SU-DHL-6 (cell line): ENCODE results near the gene STPG4.

ENCODE experiments used
- H2AFZ ChIP-seq: fragments of 200-600 bp; sonication (generic); 2 replicates; pipeline ENCODE4 v1.6.1; 2014; ENCODE audit warnings: low read depth, mild to moderate bottlenecking, moderate library complexity, mixed read lengths, antibody characterized with exemption, low read length; ENCODE audit not compliant: severe bottlenecking
- H3F3A ChIP-seq: fragments of 200-600 bp; shearing (Covaris generic); 2 replicates; pipeline ENCODE4 v1.6.0; 2016; ENCODE audit warnings: antibody characterized with exemption, mild to moderate bottlenecking; ENCODE audit not compliant: insufficient read depth
- H3K27ac ChIP-seq: fragments of 200-600 bp; sonication (generic); 2 replicates; pipeline ENCODE4 v1.5.1; 2016; ENCODE audit warnings: low read depth, mild to moderate bottlenecking, low read length, moderate library complexity, mixed read lengths
- H3K27me3 ChIP-seq: fragments of 200-600 bp; sonication (generic), shearing (Covaris generic); 2 replicates; pipeline ENCODE4 v1.6.0; 2014; ENCODE audit warnings: mild to moderate bottlenecking, low read length
- H3K36me3 ChIP-seq: fragments of 200-600 bp; sonication (generic); 2 replicates; pipeline ENCODE4 v1.6.1; 2014; ENCODE audit warnings: mild to moderate bottlenecking, low read length, mixed read lengths
- H3K4me2 ChIP-seq: fragments of 300-600, 200-600 bp; shearing (Covaris generic), sonication (generic); 2 replicates; pipeline ENCODE4 v1.6.0; 2014; ENCODE audit warnings: low read length, low read depth, mild to moderate bottlenecking; ENCODE audit not compliant: poor library complexity, severe bottlenecking
- H3K4me3 ChIP-seq: fragments of 200-600 bp; sonication (generic); 2 replicates; pipeline ENCODE4 v1.5.1; 2014; ENCODE audit warnings: antibody characterized with exemption, low read length, mild to moderate bottlenecking, mixed read lengths; ENCODE audit not compliant: insufficient read depth, poor library complexity, severe bottlenecking
- H3K79me2 ChIP-seq: fragments of 200-600 bp; sonication (generic); 2 replicates; pipeline ENCODE4 v1.6.1; 2014; ENCODE audit warnings: mild to moderate bottlenecking, low read length, moderate library complexity; ENCODE audit not compliant: insufficient read depth
- H3K9ac ChIP-seq: fragments of 200-600 bp; sonication (generic); 2 replicates; pipeline ENCODE4 v1.7.0; 2014; ENCODE audit warnings: mild to moderate bottlenecking, low read length
- H3K9me2 ChIP-seq: fragments of 200-600 bp; sonication (generic); replicated peaks from 2 replicates; pipeline ENCODE4 v1.6.1; 2014; ENCODE audit warnings: low read length; ENCODE audit not compliant: insufficient read depth
- H3K9me3 ChIP-seq: fragments of 200-600 bp; sonication (generic); 2 replicates; pipeline ENCODE4 v1.6.1; 2014; ENCODE audit warnings: low read length, mixed read lengths; ENCODE audit not compliant: insufficient read depth
- H4K20me1 ChIP-seq: fragments of 200-600 bp; sonication (generic); 2 replicates; pipeline ENCODE4 v1.6.1; 2014; ENCODE audit warnings: low read depth, mild to moderate bottlenecking, antibody characterized with exemption, low read length, moderate library complexity, mixed read lengths
- CTCF ChIP-seq: fragments of 200-600 bp; sonication (generic); IDR thresholded peaks from one replicate; pipeline ENCODE4 v1.5.1; 2017; ENCODE audit warnings: antibody characterized with exemption, mild to moderate bottlenecking, low read length, moderate library complexity; ENCODE audit not compliant: insufficient read depth, poor library complexity, severe bottlenecking
- EZH2phosphoT487 ChIP-seq: fragments of 200-600 bp; sonication (generic), shearing (Covaris generic); conservative IDR thresholded peaks from 2 replicates; pipeline ENCODE4 v1.6.1; 2018; ENCODE audit warnings: mild to moderate bottlenecking, antibody characterized with exemption, low read length, moderate library complexity, mixed read lengths

The STPG4 gene

GRCh38 chr2:47069628-47070154 lies 85.4 kb downstream of the STPG4 start:
- H3K27me3 ChIP-seq: no peaks in the 10 kb centered on the region
- no peak overlapping the region for H3K4me2 ChIP-seq
- no peak overlapping the region for H3K27ac ChIP-seq
- H3K79me2 ChIP-seq: no peaks in the 10 kb centered on the region
- no peaks in the 10 kb centered on the region for H3K9me2 ChIP-seq
- no peak for TF ChIP-seq CTCF
- TF ChIP-seq EZH2phosphoT487: no peak
- no peaks in the 10 kb centered on the region for H4K20me1 ChIP-seq
- H3K9me3 ChIP-seq: no peaks in the 10 kb centered on the region
- no peaks in the 10 kb centered on the region for H3F3A ChIP-seq
- H3K36me3 ChIP-seq: no peaks in the 10 kb centered on the region
- H3K9ac ChIP-seq: no peak overlapping the region
- no peak overlapping the region for H2AFZ ChIP-seq
- no peak overlapping the region for H3K4me3 ChIP-seq

- H4K20me1 ChIP-seq: no peaks in the 10 kb centered on the region
- no peaks in the 10 kb centered on the region for H3K9me2 ChIP-seq
- H3K79me2 ChIP-seq: no peaks in the 10 kb centered on the region
- H3K4me3 ChIP-seq: no peak overlapping the region
- TF ChIP-seq CTCF: no peak
- no peak for TF ChIP-seq EZH2phosphoT487
- H3K4me2 ChIP-seq: no peak overlapping the region
- H3K9me3 ChIP-seq: no peaks in the 10 kb centered on the region
- H2AFZ ChIP-seq: no peak overlapping the region
- H3K27me3 ChIP-seq: no peaks in the 10 kb centered on the region
- H3K9ac ChIP-seq: no peak overlapping the region
- H3K36me3 ChIP-seq: no peaks in the 10 kb centered on the region
- no peaks in the 10 kb centered on the region for H3F3A ChIP-seq
- no peak overlapping the region for H3K27ac ChIP-seq
These were observed 86.0 kb downstream of the STPG4 start for GRCh38 chr2:47068981-47069627.

GRCh38 chr2:47067788-47068407 lies 87.2 kb downstream of the STPG4 start:
- no peaks in the 10 kb centered on the region for H3K36me3 ChIP-seq

More at GRCh38 chr2:47067788-47068407, 87.2 kb downstream of the STPG4 start:
- H4K20me1 ChIP-seq: no peaks in the 10 kb centered on the region
- TF ChIP-seq EZH2phosphoT487: no peak
- TF ChIP-seq CTCF: no peak
- no peaks in the 10 kb centered on the region for H3K9me3 ChIP-seq
- H3K27me3 ChIP-seq: no peaks in the 10 kb centered on the region
- H3F3A ChIP-seq: no peaks in the 10 kb centered on the region
- H3K4me3 ChIP-seq: no peak overlapping the region
- H3K9ac ChIP-seq: no peak overlapping the region
- H3K9me2 ChIP-seq: no peaks in the 10 kb centered on the region
- H3K4me2 ChIP-seq: no peak overlapping the region
- no peak overlapping the region for H2AFZ ChIP-seq
- H3K79me2 ChIP-seq: no peaks in the 10 kb centered on the region
- H3K27ac ChIP-seq: no peak overlapping the region
